Immature natural killer cell (primary cell): ENCODE results near the gene SMKR1. TPM values are rescaled to one million over a fixed set of nuclear protein-coding genes. Genes with fewer than 3 reads are reported as not detected.
"Not testable (repeated sequence)": the region's sequence is repeated elsewhere in the genome, so short reads cannot be mapped to it uniquely, and the experiment has no call there.

ENCODE experiments used
- DNase-seq, 3 donors: peaks; one replicate each; pipeline ENCODE4 v3.0.0; 2022; ENCODE audit warnings: mixed read lengths in 1 of 3
- H3K27ac Mint-ChIP-seq, 6 donors: one replicate each; pipeline ENCODE4 v1.8.0; 2020; ENCODE audit warnings: mixed read lengths in 6 of 6, mild to moderate bottlenecking in 5 of 6, inconsistent platforms in 4 of 6, moderate library complexity in 3 of 6
- H3K27me3 Mint-ChIP-seq, 3 donors: one replicate each; pipeline ENCODE4 v1.8.0; 2020 to 2021; ENCODE audit warnings: low read depth in 3 of 3, mild to moderate bottlenecking in 3 of 3, mixed read lengths in 3 of 3, moderate library complexity in 3 of 3, inconsistent platforms in 1 of 3
- H3K36me3 Mint-ChIP-seq, 3 donors: one replicate each; pipeline ENCODE4 v1.8.0; 2020; ENCODE audit warnings: mixed read lengths in 3 of 3, inconsistent platforms in 2 of 3, mild to moderate bottlenecking in 2 of 3
- H3K4me1 Mint-ChIP-seq, 2 donors: one replicate each; pipeline ENCODE4 v1.8.0; 2020; ENCODE audit warnings: inconsistent platforms in 2 of 2, mild to moderate bottlenecking in 2 of 2, mixed read lengths in 2 of 2, moderate library complexity in 1 of 2
- H3K4me3 Mint-ChIP-seq, 5 donors: one replicate each; pipeline ENCODE4 v1.8.0; 2020; ENCODE audit warnings: mild to moderate bottlenecking in 5 of 5, mixed read lengths in 5 of 5, inconsistent platforms in 3 of 5, moderate library complexity in 3 of 5
- H3K9me3 Mint-ChIP-seq, 6 donors: one replicate each; pipeline ENCODE4 v1.8.0; 2020; ENCODE audit warnings: mild to moderate bottlenecking in 6 of 6, mixed read lengths in 6 of 6, inconsistent platforms in 4 of 6, moderate library complexity in 3 of 6
- polyA plus RNA-seq, 3 donors: library from polyadenylated mRNA; unstranded; fragments of 300-500 nt; fragmentation: Illumina TruSeq; gene quantifications; one replicate each; pipeline ENCODE4 v1.2.3, GENCODE V29; 2021

The SMKR1 gene
- polyA plus RNA-seq, 3 donors from 2014 or later, result 18.1 to 25.8 (median 19.5) TPM

DNA sequence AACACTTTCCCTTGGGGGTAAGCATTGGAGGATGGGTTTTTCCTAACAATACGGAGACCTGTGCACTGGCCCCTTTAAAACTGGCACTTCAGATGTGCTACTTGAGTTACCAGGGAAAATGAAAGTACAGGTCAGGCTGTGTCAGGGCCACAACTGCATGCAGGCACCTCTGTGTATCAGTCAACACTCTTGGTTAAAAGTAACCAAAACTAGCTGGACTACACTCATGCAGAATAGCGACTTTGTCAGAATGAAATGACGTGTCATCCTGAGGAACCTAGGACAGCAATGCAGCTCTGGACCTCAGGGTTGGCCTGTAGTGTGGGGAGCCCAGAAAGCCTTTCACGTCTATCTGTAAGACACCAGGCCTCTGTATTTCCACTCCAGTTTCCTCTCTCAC, 33.8 kb upstream of the SMKR1 start:
- peak overlapping the region in 5 of 6 donors; percentile 13 to 94 (median 90) for H3K27ac Mint-ChIP-seq
- peaks cover 0 to 12% of the 10 kb centered on the region in 2 donors for H3K4me1 Mint-ChIP-seq
- H3K36me3 Mint-ChIP-seq, result no peaks in the 10 kb centered on the region
- peak overlapping the region in 4 of 5 donors; percentile 42 to 69 (median 61) for H3K4me3 Mint-ChIP-seq
- DNase-seq, result peak in 2 of 3 donors; percentile 22 to 45
- H3K27me3 Mint-ChIP-seq, result no peaks in the 10 kb centered on the region
- H3K9me3 Mint-ChIP-seq, result no peaks in the 10 kb centered on the region

DNA sequence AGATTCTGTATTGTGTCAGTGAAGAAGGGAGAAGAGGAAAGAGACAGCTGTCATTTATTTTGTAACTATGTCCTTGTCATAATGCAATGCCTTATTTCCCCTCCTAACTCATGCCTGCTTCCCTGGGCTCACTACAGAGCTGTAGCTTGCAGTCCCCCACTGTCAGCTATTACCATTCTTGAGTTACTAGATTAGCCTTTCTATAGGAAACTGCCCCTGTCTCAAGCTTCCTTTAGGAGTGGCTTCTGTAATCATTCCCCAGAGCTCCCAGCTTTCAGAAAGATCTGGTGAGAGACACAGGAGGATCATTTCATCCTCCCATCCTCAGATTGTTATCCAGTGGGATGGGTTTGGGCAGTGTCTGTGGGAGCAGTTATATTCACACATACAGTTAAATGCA, 32.4 kb upstream of the SMKR1 start:
- no peaks in the 10 kb centered on the region for H3K9me3 Mint-ChIP-seq
- H3K4me3 Mint-ChIP-seq, result no peak overlapping the region
- H3K36me3 Mint-ChIP-seq, result no peaks in the 10 kb centered on the region
- DNase-seq, result no peak
- H3K27ac Mint-ChIP-seq, result no peak overlapping the region
- H3K4me1 Mint-ChIP-seq, result peaks cover 0 to 12% of the 10 kb centered on the region in 2 donors
- H3K27me3 Mint-ChIP-seq, result no peaks in the 10 kb centered on the region

DNA sequence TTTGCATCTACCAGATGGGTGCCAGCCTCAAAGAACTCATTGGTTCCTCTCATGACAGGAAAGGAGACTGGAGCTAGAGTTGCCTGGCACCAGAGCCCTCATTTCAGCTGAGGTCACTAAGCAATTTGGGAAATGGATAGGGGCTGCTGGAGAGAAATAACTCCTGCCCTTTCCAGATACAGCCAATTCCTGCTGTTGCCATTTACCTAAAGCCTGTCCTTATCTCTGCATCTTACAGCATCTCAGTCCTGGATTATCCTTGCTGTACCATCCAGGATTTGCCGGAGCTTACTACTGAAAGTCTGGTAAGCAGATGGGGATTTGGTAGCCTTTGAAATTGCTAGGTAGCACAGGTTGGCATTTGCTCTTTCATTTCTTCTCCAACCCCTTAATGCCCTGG, 31.9 kb upstream of the SMKR1 start:
- Mint-ChIP-seq H3K4me1 (peaks cover 0 to 12% of the 10 kb centered on the region in 2 donors), H3K4me3 (no peak overlapping the region), H3K27ac (peak overlapping the region in 1 of 6 donors; percentile 0), H3K27me3 (no peaks in the 10 kb centered on the region), H3K36me3 (no peaks in the 10 kb centered on the region), H3K9me3 (no peaks in the 10 kb centered on the region)
- no peak for DNase-seq

DNA sequence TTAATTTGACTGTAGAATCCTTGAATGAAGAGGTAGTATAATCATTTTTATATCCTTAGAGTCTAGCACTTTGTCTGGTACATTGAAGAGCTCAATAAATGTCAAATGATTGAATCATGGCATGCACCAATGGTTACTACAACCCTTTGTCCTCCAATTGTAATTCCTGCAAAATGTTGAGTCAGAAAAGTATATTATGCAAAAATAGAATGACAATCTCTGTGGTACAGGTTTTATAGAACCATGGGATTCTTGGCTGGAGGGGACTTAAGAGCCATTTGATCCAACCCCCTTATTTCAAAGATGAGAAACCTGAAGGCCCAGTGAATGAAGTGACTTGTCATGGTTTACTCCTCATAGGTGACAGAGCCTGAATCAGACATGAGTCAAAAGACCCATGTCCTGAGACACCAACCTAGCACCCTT, 30.9 kb upstream of the SMKR1 start:
- Mint-ChIP-seq H3K4me3 (no peak overlapping the region), H3K4me1 (peaks cover 0 to 12% of the 10 kb centered on the region in 2 donors), H3K36me3 (no peaks in the 10 kb centered on the region), H3K9me3 (no peaks in the 10 kb centered on the region), H3K27ac (peak overlapping the region in 1 of 6 donors; percentile 15), H3K27me3 (no peaks in the 10 kb centered on the region)
- no peak for DNase-seq

DNA sequence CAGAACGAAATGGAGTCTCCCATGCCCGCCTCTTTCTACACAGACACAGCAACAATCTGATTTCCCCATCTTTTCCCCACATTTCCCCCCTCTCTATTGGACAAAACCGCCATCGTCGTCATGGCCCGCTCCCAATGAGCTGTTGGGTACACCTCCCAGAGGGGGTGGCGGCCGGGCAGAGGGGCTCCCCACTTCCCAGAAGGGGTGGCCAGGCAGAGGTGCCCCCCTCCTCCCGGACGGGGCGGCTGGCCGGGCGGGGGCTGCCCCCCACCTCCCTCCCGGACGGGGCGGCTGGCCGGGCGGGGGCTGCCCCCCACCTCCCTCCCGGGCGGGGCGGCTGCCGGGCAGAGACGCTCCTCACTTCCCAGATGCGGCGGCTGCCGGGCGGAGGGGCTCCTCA, 26.4 kb upstream of the SMKR1 start:
- not testable (repeated sequence) for H3K27me3 Mint-ChIP-seq, H3K27ac Mint-ChIP-seq, H3K9me3 Mint-ChIP-seq, H3K4me3 Mint-ChIP-seq, H3K36me3 Mint-ChIP-seq, DNase-seq, H3K4me1 Mint-ChIP-seq

DNA sequence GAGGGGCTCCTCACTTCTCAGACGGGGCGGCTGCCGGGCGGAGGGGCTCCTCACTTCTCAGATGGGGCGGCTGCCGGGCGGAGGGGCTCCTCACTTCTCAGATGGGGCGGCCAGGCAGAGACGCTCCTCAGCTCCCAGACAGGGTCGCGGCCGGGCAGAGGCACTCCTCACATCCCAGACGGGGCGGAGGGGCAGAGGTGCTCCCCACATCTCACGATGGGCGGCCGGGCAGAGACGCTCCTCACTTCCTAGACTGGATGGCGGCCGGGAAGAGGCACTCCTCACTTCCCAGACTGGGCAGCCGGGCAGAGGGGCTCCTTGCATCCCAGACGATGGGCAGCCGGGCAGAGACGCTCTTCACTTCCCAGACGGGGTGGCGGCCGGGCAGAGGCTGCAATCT, 25.9 kb upstream of the SMKR1 start:
- H3K4me3 Mint-ChIP-seq, H3K27me3 Mint-ChIP-seq, DNase-seq, H3K4me1 Mint-ChIP-seq, H3K9me3 Mint-ChIP-seq, H3K27ac Mint-ChIP-seq, H3K36me3 Mint-ChIP-seq: not testable (repeated sequence)

DNA sequence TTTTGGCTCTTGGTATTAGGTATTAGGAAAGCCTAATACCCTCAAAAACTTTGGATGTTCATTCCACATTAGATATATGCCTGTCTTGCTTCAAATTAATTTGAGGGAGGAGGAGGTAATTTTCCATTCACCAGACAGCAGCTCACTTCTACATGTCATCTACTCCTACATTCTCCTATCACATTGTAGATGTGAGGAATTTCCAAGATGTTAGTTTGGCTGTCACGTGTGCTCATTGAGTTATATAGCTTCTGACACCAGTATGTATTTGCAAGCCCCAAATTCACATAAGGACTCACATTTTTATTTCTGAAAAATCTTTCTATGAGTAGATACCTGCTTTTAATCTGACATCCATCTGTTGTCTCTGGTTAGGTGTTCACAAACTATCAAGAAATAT, 22.5 kb upstream of the SMKR1 start:
- Mint-ChIP-seq H3K4me1 (no peaks in the 10 kb centered on the region), H3K4me3 (no peak overlapping the region), H3K9me3 (no peaks in the 10 kb centered on the region)

DNA sequence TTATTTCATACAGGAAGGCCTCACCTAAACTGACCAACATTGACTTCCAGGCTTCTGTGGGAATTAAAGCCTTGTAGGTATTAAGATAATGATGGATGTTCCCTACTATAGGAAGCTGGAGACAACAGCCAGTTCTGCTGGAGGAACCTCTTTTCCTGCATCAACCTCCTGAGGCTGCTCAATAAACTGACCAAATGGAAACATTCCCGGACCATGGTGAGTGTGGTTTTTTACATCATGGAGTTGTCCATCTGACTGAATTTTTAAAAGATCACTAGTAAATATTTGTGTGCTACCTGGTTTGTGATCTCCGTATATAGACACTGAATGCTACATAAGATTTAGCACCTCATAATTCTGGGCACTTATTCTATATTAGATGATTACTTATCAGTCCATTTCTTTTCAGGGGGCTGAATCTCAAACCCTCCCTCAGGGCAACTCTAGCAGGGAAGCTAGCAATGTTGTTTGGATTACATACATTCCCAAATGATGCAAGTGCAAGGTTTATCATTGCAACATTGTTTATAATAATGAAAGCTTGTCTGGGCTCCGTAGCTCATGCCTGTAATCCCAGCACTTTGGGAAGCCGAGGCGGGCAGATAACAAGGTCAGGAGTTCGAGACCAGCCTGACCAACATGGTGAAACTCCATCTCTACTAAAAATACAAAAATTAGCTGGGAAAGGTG, 21.5 kb upstream of the SMKR1 start:
- Mint-ChIP-seq H3K36me3 (no peaks in the 10 kb centered on the region), H3K27ac (no peak overlapping the region)

More for the DNA sequence above, 22.5 kb upstream of the SMKR1 start:
- no peak overlapping the region for H3K27ac Mint-ChIP-seq
- H3K36me3 Mint-ChIP-seq, result no peaks in the 10 kb centered on the region
- H3K27me3 Mint-ChIP-seq, result no peaks in the 10 kb centered on the region
- no peak for DNase-seq

DNA sequence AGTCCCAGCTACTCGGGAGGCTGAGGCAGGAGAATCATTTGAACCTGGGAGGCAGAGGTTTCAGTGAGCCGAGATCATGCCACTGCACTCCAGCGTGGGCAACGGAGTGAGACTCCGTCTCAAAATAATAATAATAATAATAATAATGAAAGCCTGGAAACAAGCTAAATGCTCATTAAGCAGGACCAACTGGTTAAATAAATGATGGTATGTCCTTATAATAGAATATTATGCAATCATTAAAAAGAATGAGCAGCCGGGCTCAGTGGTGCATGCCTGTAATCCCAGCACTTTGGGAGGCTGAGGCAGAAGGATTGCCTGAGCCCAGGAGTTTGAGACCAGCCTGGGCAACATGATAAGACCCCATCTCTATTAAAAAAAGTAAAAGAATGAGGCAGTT, 21.0 kb upstream of the SMKR1 start:
- not testable (repeated sequence) for H3K27ac Mint-ChIP-seq, H3K4me1 Mint-ChIP-seq, H3K27me3 Mint-ChIP-seq, H3K36me3 Mint-ChIP-seq, H3K4me3 Mint-ChIP-seq, H3K9me3 Mint-ChIP-seq, DNase-seq

More for the DNA sequence above, 21.5 kb upstream of the SMKR1 start:
- Mint-ChIP-seq H3K4me3 (no peak overlapping the region), H3K4me1 (no peaks in the 10 kb centered on the region), H3K9me3 (no peaks in the 10 kb centered on the region), H3K27me3 (no peaks in the 10 kb centered on the region)
- no peak for DNase-seq

DNA sequence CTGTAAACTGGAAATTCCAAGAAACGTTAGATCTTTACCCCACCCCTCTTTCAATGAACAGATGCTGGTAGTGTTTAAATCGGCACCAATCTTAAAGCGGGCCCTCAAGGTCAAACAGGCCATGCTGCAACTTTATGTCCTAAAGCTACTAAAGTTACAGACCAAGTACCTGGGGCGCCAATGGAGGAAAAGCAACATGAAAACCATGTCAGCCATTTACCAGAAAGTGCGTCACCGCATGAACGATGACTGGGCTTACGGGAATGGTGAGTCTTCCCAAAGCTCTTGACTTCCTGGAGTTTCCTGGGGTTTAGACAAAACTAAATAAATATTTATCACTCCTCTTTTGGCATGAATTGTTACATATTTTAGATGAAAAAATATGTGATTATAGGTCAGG, 19.6 kb upstream of the SMKR1 start:
- Mint-ChIP-seq H3K27ac (no peak overlapping the region), H3K36me3 (no peaks in the 10 kb centered on the region), H3K4me1 (no peaks in the 10 kb centered on the region), H3K27me3 (no peaks in the 10 kb centered on the region), H3K4me3 (no peak overlapping the region), H3K9me3 (no peaks in the 10 kb centered on the region)
- DNase-seq, result no peak

DNA sequence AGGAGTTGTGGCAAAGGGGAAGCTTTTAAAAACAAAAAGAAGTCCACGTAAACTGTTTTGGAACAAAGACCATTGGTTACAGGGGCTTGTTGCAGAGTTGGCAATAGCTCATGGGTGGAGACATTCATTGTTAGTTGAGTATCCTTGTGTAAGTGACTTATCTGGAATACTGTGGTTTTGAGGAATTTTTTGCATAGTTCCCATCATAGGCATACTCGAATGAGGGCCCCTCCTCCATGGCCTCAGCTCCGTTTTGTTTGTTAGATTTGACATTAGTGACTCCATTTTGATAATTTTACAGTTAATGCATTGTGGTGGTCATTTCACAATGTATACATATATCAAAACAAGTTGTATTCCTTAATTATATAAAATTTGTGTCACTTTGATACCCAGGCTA, 12.8 kb upstream of the SMKR1 start:
- no peak overlapping the region for H3K4me3 Mint-ChIP-seq
- no peak for DNase-seq
- no peaks in the 10 kb centered on the region for H3K4me1 Mint-ChIP-seq
- H3K27me3 Mint-ChIP-seq, result peaks cover 0 to 3% (median 0%) of the 10 kb centered on the region in 3 donors
- H3K27ac Mint-ChIP-seq, result no peak overlapping the region
- H3K36me3 Mint-ChIP-seq, result no peaks in the 10 kb centered on the region
- H3K9me3 Mint-ChIP-seq, result no peaks in the 10 kb centered on the region

DNA sequence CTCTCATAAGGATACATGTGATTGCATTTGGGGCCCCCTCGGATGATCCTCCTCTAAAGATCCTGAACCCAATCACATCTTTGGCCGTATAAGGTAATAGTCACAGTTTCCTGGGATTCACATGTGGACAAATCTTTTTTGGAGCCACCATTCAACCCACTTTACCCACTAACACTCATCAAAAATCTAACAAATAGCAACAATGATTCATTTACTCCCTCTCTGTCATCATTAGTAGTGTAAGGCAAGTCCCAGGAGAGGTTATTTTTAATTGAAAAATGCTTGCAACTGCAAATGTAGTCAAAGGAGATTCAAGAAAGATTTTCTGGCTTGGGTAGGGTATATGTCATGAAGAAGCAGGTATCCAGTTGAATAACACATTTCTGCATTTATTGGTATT, 9.9 kb upstream of the SMKR1 start:
- H3K36me3 Mint-ChIP-seq, result no peaks in the 10 kb centered on the region
- peaks cover 16 to 21% of the 10 kb centered on the region in 2 donors for H3K4me1 Mint-ChIP-seq
- no peak overlapping the region for H3K27ac Mint-ChIP-seq
- no peak for DNase-seq
- H3K9me3 Mint-ChIP-seq, result no peaks in the 10 kb centered on the region
- no peak overlapping the region for H3K4me3 Mint-ChIP-seq
- peaks cover 0 to 3% (median 0%) of the 10 kb centered on the region in 3 donors for H3K27me3 Mint-ChIP-seq

DNA sequence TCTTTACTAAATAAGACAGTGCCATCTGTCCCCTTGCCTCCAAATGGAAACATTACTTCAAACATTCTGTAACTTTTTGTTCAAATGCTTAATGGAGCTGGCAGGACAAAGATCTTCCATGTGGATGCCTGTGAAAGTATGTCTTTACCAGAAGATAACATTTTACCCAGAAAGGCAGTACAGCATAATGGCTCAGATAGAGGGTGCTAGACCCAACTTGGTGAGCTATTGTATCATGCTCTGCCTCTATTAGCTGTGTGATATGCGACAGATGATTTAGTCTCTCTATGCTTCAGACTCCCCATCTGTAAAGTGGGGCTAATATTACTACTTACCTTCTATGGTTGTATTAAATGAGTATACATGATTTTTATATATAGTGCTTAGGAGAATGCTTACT, 8.8 kb upstream of the SMKR1 start:
- Mint-ChIP-seq H3K36me3 (no peaks in the 10 kb centered on the region), H3K4me1 (peaks cover 24 to 29% of the 10 kb centered on the region in 2 donors), H3K27me3 (peaks cover 0 to 5% (median 3%) of the 10 kb centered on the region in 3 donors), H3K4me3 (no peak overlapping the region), H3K9me3 (no peaks in the 10 kb centered on the region), H3K27ac (peak overlapping the region in 1 of 6 donors; percentile 25)
- DNase-seq, result peak in 1 of 3 donors; percentile 32

DNA sequence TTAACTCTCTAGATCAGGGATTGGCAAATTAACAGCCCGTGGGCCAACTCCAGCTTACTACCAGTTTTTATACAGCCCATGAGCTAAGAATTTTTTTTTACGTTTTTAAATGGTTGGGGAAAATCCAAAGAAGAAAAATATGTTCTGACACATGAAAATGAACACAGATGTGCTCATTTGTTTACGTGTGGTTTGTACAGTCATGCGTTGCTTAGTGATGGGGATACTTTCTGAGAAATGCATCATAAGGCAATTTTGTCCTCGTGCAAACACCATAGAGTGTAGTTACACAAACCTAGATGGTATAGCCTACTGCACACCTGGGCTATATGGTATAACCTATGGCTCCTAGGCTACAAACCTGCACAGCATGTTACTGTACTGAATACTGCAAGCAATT, 8.3 kb upstream of the SMKR1 start:
- H3K9me3 Mint-ChIP-seq, result no peaks in the 10 kb centered on the region
- H3K4me3 Mint-ChIP-seq, result no peak overlapping the region
- peak overlapping the region in 1 of 6 donors; percentile 25 for H3K27ac Mint-ChIP-seq
- DNase-seq, result no peak
- no peaks in the 10 kb centered on the region for H3K36me3 Mint-ChIP-seq
- peaks cover 0 to 5% (median 3%) of the 10 kb centered on the region in 3 donors for H3K27me3 Mint-ChIP-seq
- peaks cover 24 to 29% of the 10 kb centered on the region in 2 donors for H3K4me1 Mint-ChIP-seq

DNA sequence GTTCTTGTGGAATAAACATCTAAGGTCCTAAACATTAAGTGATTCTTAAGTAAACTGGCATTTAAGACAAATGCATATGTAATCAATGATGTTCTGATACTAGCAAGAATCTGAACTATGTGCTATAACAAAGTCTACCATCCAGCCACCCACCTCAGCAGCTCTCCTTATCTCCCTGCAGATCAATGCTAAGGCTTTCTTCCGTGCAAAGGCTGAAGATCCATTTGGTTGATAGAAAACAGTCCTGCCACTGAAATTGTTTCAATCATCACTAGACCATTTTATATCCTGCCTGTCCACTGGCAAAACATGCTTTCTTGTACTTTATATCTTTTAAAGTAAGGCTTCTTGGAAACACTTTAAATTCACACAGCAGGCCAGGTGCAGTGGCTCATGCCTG, 6.3 kb upstream of the SMKR1 start:
- DNase-seq, result no peak
- Mint-ChIP-seq H3K27ac (peak overlapping the region in 1 of 6 donors; percentile 33), H3K4me3 (no peak overlapping the region), H3K4me1 (peaks cover 39 to 40% of the 10 kb centered on the region in 2 donors), H3K36me3 (no peaks in the 10 kb centered on the region), H3K27me3 (peaks cover 0 to 5% (median 3%) of the 10 kb centered on the region in 3 donors), H3K9me3 (no peaks in the 10 kb centered on the region)
